GM12878 (cell line): Measurements from ENCODE around the gene GPRC5C. TPM values are rescaled to one million over a fixed set of nuclear protein-coding genes. Genes with fewer than 3 reads are reported as not detected.

ENCODE experiments used
- ATAC-seq: fragments of 200-7000 bp; cut with Tn5 transposase; 3 replicates; pipeline ENCODE4 v1.9.1; 2020; ENCODE audit warnings: mild to moderate bottlenecking, moderate library complexity
- BruUV-seq: library from RNA; stranded (reverse); fragments of 400-500 nt; replicated peaks from 2 replicates; lab custom pipeline; 2021; lab: Mats Ljungman, UMichigan
- CTCF ChIA-PET: fragments of 300-600 bp; sonication (Branson Sonifier 250); formaldehyde crosslinking; extraction: SDS; loops from one replicate; lab custom pipeline; 2021; ENCODE audit warnings: inconsistent platforms; lab: Yijun Ruan, JAX
- POLR2A ChIA-PET: fragments of 350-600 bp; formaldehyde crosslinking; extraction: SDS; loops from one replicate; lab custom pipeline; 2021; ENCODE audit warnings: inconsistent platforms; lab: Charles Lee
- RAD21 ChIA-PET: fragments of 300-600 bp; sonication (Branson Sonifier 250); formaldehyde crosslinking; loops from one replicate; lab custom pipeline; 2023; ENCODE audit warnings: antibody characterized with exemption; ENCODE audit not compliant: unreplicated experiment; lab: Charles Lee
- SMC1A ChIA-PET: fragments of 300-600 bp; sonication (Branson Sonifier 250); formaldehyde crosslinking; loops from one replicate; lab custom pipeline; 2023; ENCODE audit not compliant: unreplicated experiment, uncharacterized antibody; lab: Charles Lee
- DNase-seq: peaks from one replicate; pipeline ENCODE4 v3.0.0-alpha.2; 2011; ENCODE audit warnings: low read depth, low spot score
- FAIRE-seq: peaks from 3 replicates; lab custom pipeline; 2011; peaks lifted over from hg19 to GRCh38; lab: Jason Lieb, UNC
- H2AFZ ChIP-seq: 2 replicates; pipeline ENCODE4 v1.6.0; 2011; ENCODE audit warnings: low read depth, low read length, control low read depth; ENCODE audit not compliant: control insufficient read depth
- H3K27ac ChIP-seq: 2 replicates; pipeline ENCODE4 v1.5.1; 2011; ENCODE audit warnings: control low read depth; ENCODE audit not compliant: control insufficient read depth, insufficient read depth
- H3K27me3 ChIP-seq, 2 experiments: replicated peaks in 1 of 2; 2 replicates each; pipeline versions ENCODE4 v1.6.0 to v1.6.1; 2011; ENCODE audit warnings: low read length in 1 of 2; ENCODE audit not compliant: control insufficient read depth in 2 of 2, insufficient read depth in 2 of 2
- H3K36me3 ChIP-seq, 2 experiments: 2 replicates each; pipeline ENCODE4 v1.5.1; 2011; ENCODE audit warnings: low read length in 1 of 2; ENCODE audit not compliant: control insufficient read depth in 2 of 2, insufficient read depth in 2 of 2
- H3K4me1 ChIP-seq: 2 replicates; pipeline ENCODE4 v1.6.1; 2011; ENCODE audit warnings: mild to moderate bottlenecking, low read length, moderate library complexity, mixed read lengths; ENCODE audit not compliant: control insufficient read depth, insufficient read depth
- H3K4me2 ChIP-seq: 2 replicates; pipeline ENCODE4 v1.6.0; 2011; ENCODE audit warnings: control low read depth; ENCODE audit not compliant: control insufficient read depth, insufficient read depth
- H3K4me3 ChIP-seq: fragments of 200-600 bp; sonication (generic); 2 replicates; pipeline ENCODE4 v1.5.1; 2016
- H3K79me2 ChIP-seq: 2 replicates; pipeline ENCODE4 v1.6.0; 2011; ENCODE audit warnings: low read length; ENCODE audit not compliant: control insufficient read depth, insufficient read depth
- H3K9ac ChIP-seq: 2 replicates; pipeline ENCODE4 v1.8.0; 2011; ENCODE audit warnings: low read length, control low read depth, mixed read lengths; ENCODE audit not compliant: control insufficient read depth, insufficient read depth
- H3K9me3 ChIP-seq: replicated peaks from 3 replicates; pipeline ENCODE4 v1.5.1; 2011; ENCODE audit warnings: mild to moderate bottlenecking, low read length; ENCODE audit not compliant: control insufficient read depth, insufficient read depth
- H4K20me1 ChIP-seq: 2 replicates; pipeline ENCODE4 v1.6.0; 2011; ENCODE audit not compliant: control insufficient read depth, insufficient read depth
- IRF4 ChIP-seq: IDR thresholded peaks from 2 replicates; pipeline ENCODE4 v1.6.1; 2011; ENCODE audit warnings: low read depth, low read length
- NFXL1 ChIP-seq: fragments of 450-650 bp; IDR thresholded peaks from 2 replicates; pipeline ENCODE4 v1.6.1; 2017; ENCODE audit warnings: antibody characterized with exemption, mild to moderate bottlenecking, borderline replicate concordance
- NKRF ChIP-seq: fragments of 450-650 bp; conservative IDR thresholded peaks from 2 replicates; pipeline ENCODE4 v1.6.1; 2017; ENCODE audit warnings: mild to moderate bottlenecking, moderate library complexity
- NR2C2 ChIP-seq: IDR thresholded peaks from 2 replicates; pipeline ENCODE4 v1.6.1; 2011; ENCODE audit warnings: borderline replicate concordance, low read depth; ENCODE audit not compliant: control insufficient read depth, insufficient read length
- POLR2A ChIP-seq: IDR thresholded peaks from 2 replicates; pipeline ENCODE4 v1.6.1; 2011; ENCODE audit warnings: low read depth, mild to moderate bottlenecking, low read length
- RB1 ChIP-seq: fragments of 450-650 bp; formaldehyde crosslinking; IDR thresholded peaks from 2 replicates; pipeline ENCODE4 v1.6.1; 2017; ENCODE audit warnings: mild to moderate bottlenecking, borderline replicate concordance
- SP1 ChIP-seq: IDR thresholded peaks from one replicate; pipeline ENCODE4 v1.6.1; 2011; ENCODE audit warnings: low read depth, low read length
- ZNF592 ChIP-seq: fragments of 450-650 bp; IDR thresholded peaks from 2 replicates; pipeline ENCODE4 v1.6.1; 2017; ENCODE audit warnings: mild to moderate bottlenecking, moderate library complexity
- WGBS: methylation state at CpG from one replicate; pipeline ENCODE4 v1.1.6; 2016; ENCODE audit warnings: low lambda C conversion rate; ENCODE audit not compliant: insufficient replicate concordance, insufficient coverage; ENCODE audit errors: missing lambda C conversion rate; 5-methylcytosine and 5-hydroxymethylcytosine counted together
- in situ Hi-C: fragments of 300-500 bp; cut with MboI; formaldehyde crosslinking; loops from 9 replicates; pipeline ENCODE4 v1.14.3; 2018; ENCODE audit warnings: mixed read lengths
- intact Hi-C: fragments of 100-400 bp; cut with micrococcal nuclease; formaldehyde crosslinking; loops from one replicate; pipeline ENCODE4 v1.14.2; 2022; ENCODE audit not compliant: unreplicated experiment
- polyA plus RNA-seq, 11 experiments: library from polyadenylated mRNA; depleted of rRNA in 4 of 11; unstranded in 6 of 11; stranded (reverse) in 5 of 11; fragments of >200 nt; fragmentation: Nextera tagmentation in 4 of 11; fragmentation: Illumina TruSeq in 1 of 11; extraction: Ambion mirVana in 4 of 11; extraction: Trizol in 1 of 11; gene quantifications; 1 replicate in 1 of 11; 2 replicates in 10 of 11; pipeline versions ENCODE4 v1.2.1 to v1.2.3, GENCODE V29; 2011 to 2016; ENCODE audit warnings: inconsistent platforms in 2 of 11, missing spikeins in 2 of 11, low read depth in 1 of 11
- total RNA-seq, 4 experiments: library from RNA; depleted of rRNA in 3 of 4; stranded (reverse); fragments of >200 nt in 3 of 4; fragmentation: Illumina TruSeq in 1 of 4; extraction: Trizol in 1 of 4; gene quantifications; 2 replicates each; pipeline versions ENCODE4 v1.2.1 to v1.2.3, GENCODE V29; 2013 to 2021
- TF ChIP-seq, protein P1 (sequence below): IDR thresholded peaks from 2 replicates; pipeline ENCODE4 v1.6.1; 2012; ENCODE audit warnings: mild to moderate bottlenecking, low read depth, low read length

The GPRC5C gene
- total and polyA plus RNA-seq, 10 of the 15 experiments (the other 5 are each of a cell fraction or from before 2014, with no cell fraction given): 0.04 to 1.3 (median 0.36) TPM; not detected in 2

DNA sequence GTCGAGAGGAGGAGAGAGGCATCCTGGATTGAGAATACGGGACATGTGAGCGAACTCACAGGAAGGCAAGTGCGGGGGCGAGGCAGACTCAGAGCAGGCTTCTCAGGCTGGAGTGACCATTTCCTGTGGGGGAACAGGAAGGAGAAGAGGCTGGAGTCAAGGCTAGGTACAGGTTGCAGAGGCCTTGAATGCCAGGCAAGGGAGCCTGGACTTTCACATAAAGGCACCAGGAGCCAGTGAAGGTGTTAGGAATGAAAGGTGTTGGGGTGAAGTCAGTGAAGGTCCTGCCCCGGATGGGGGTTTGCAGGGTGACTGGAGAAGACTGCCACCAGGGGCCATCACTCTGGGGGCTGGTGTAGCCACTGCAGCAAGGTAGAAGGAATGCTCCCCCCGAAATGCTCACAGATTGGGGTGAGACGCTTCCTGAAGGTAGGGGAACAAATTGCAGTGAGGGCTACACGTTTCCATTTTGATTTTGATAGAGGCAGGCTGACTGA is 5.3 kb upstream of the GPRC5C start:
- ChIA-PET RAD21 (interaction anchor here (1.9 kb wide), 1 partner anchor 10 kb away, joined by 4 read pairs; no protein-coding TSS in a partner anchor), POLR2A (interaction anchor here (1.3 kb wide), 1 partner anchor 10 kb away, joined by 5 read pairs; no protein-coding TSS in a partner anchor), SMC1A (no interaction called here), CTCF (no interaction called here)
- DNase-seq (no peak), ATAC-seq (no peak), FAIRE-seq (no peak)
- peaks cover 13% of the 10 kb centered on the region for H3K4me1 ChIP-seq
- H3K4me2 ChIP-seq: no peak overlapping the region
- no peak overlapping the region for H3K9ac ChIP-seq
- H3K27ac ChIP-seq: no peak overlapping the region
- no peak overlapping the region for H2AFZ ChIP-seq
- no peaks in the 10 kb centered on the region for H3K9me3 ChIP-seq
- no peak overlapping the region for H3K4me3 ChIP-seq
- intact Hi-C loops (no loop called here), in situ Hi-C loops (no loop called here)
- no TSS peak for BruUV-seq
- H3K36me3 ChIP-seq: no peaks in the 10 kb centered on the region
- peaks cover 2 to 6% of the 10 kb centered on the region in 2 experiments; a peak in 3 of 4 replicates for H3K27me3 ChIP-seq
- H4K20me1 ChIP-seq: no peaks in the 10 kb centered on the region
- TF ChIP-seq ZNF592: no peak
- no peak for TF ChIP-seq IRF4
- no peak for TF ChIP-seq SP1
- TF ChIP-seq NR2C2: no peak
- TF ChIP-seq POLR2A: no peak
- TF ChIP-seq, protein P1, sequence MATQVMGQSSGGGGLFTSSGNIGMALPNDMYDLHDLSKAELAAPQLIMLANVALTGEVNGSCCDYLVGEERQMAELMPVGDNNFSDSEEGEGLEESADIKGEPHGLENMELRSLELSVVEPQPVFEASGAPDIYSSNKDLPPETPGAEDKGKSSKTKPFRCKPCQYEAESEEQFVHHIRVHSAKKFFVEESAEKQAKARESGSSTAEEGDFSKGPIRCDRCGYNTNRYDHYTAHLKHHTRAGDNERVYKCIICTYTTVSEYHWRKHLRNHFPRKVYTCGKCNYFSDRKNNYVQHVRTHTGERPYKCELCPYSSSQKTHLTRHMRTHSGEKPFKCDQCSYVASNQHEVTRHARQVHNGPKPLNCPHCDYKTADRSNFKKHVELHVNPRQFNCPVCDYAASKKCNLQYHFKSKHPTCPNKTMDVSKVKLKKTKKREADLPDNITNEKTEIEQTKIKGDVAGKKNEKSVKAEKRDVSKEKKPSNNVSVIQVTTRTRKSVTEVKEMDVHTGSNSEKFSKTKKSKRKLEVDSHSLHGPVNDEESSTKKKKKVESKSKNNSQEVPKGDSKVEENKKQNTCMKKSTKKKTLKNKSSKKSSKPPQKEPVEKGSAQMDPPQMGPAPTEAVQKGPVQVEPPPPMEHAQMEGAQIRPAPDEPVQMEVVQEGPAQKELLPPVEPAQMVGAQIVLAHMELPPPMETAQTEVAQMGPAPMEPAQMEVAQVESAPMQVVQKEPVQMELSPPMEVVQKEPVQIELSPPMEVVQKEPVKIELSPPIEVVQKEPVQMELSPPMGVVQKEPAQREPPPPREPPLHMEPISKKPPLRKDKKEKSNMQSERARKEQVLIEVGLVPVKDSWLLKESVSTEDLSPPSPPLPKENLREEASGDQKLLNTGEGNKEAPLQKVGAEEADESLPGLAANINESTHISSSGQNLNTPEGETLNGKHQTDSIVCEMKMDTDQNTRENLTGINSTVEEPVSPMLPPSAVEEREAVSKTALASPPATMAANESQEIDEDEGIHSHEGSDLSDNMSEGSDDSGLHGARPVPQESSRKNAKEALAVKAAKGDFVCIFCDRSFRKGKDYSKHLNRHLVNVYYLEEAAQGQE: no peak
- TF ChIP-seq NFXL1: no peak
- TF ChIP-seq NKRF: no peak
- TF ChIP-seq RB1: no peak
- TF ChIP-seq, all 136 proteins: peak for 0
- WGBS: 55% methylated on average over 7 of the region's 9 CpGs
- no peaks in the 10 kb centered on the region for H3K79me2 ChIP-seq
